Activated CD4-positive, alpha-beta T cell treated with anti-CD3 and anti-CD28 coated beads, Interleukin-2, amount 10 ng/mL, durations not matched to agents 7 days and 5 days (primary cell): ENCODE measurements around the gene KANK2. TPM values are rescaled to one million over a fixed set of nuclear protein-coding genes. Genes with fewer than 3 reads are reported as not detected.
"Not testable (repeated sequence)": the region's sequence is repeated elsewhere in the genome, so short reads cannot be mapped to it uniquely, and the experiment has no call there.

Experiments
- CTCF ChIA-PET: fragments of 350-600 bp; sonication (Branson Sonifier 250); formaldehyde crosslinking; loops from one replicate; lab custom pipeline; 2021; ENCODE audit warnings: antibody characterized with exemption; lab: Charles Lee
- POLR2A ChIA-PET: fragments of 350-600 bp; sonication (Branson Sonifier 250); formaldehyde crosslinking; loops from one replicate; lab custom pipeline; 2021; ENCODE audit warnings: antibody characterized with exemption; lab: Charles Lee
- DNase-seq: peaks from one replicate; pipeline ENCODE4 v3.0.0-alpha.2; 2020
- H3K27ac Mint-ChIP-seq: one replicate; pipeline ENCODE4 v1.8.0; 2021; ENCODE audit warnings: mild to moderate bottlenecking, moderate library complexity, mixed read lengths
- H3K27me3 Mint-ChIP-seq: one replicate; pipeline ENCODE4 v1.8.0; 2021; ENCODE audit warnings: mixed read lengths
- H3K36me3 Mint-ChIP-seq: one replicate; pipeline ENCODE4 v1.8.0; 2021; ENCODE audit warnings: low read depth, mixed read lengths
- H3K4me1 Mint-ChIP-seq: one replicate; pipeline ENCODE4 v1.8.0; 2021; ENCODE audit warnings: mixed read lengths
- H3K4me3 Mint-ChIP-seq: one replicate; pipeline ENCODE4 v1.8.0; 2021; ENCODE audit warnings: mild to moderate bottlenecking, moderate library complexity, mixed read lengths
- H3K9me3 Mint-ChIP-seq: one replicate; pipeline ENCODE4 v1.8.0; 2021; ENCODE audit warnings: mixed read lengths
- total RNA-seq, 2 experiments: library from RNA; stranded (reverse); gene quantifications; one replicate each; pipeline ENCODE4 v1.2.3, GENCODE V29; 2021

The KANK2 gene
- total RNA-seq, 2 experiments from 2014 or later: 2.0 to 2.6 TPM

DNA sequence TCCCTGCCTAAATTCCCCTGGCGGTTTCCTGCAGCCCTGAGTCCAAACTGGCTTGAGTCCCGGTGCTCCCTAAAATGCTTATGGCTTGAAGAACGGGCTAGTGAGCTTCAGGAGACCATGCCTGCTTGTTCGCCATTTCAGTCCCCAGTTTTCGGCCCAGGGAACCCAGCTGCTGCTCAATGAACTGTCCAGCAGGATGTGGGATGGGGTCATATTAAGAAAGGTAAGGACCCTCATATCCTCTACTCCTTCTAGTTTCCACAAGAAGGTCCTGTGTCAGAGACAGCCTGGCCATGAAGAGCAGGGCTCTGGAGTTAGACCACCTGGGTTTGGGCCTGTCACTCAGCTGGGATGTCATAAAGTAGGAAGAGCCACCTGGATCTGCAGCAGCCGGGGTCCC lies 24.8 kb downstream of the KANK2 start:
- CTCF ChIA-PET: no interaction called here
- DNase-seq: no peak
- no peaks in the 10 kb centered on the region for H3K36me3 Mint-ChIP-seq
- POLR2A ChIA-PET: no interaction called here
- H3K4me1 Mint-ChIP-seq: no peaks in the 10 kb centered on the region
- no peak overlapping the region for H3K4me3 Mint-ChIP-seq
- no peak overlapping the region for H3K27ac Mint-ChIP-seq
- H3K9me3 Mint-ChIP-seq: no peaks in the 10 kb centered on the region
- no peaks in the 10 kb centered on the region for H3K27me3 Mint-ChIP-seq

DNA sequence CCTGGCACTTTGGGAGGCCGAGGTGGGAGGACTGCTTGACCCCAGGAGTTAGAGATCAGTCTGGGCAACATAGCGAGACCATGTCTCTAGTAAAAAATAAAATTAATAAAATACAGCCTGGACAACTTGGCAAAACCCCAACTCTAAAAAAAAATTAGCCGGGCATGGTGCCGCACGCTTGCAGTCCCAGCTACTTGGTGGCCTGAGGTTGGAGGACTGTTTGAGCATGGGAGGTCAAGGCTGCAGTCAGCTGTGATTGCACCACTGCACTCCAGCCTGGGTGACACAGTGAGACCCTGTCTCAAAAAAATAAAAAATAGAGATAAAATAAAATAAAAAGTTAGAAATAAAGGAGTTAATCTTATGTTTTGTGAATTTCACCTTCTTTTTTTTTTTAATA lies 26.2 kb downstream of the KANK2 start:
- Mint-ChIP-seq H3K4me1 (no peaks in the 10 kb centered on the region), H3K27ac (no peak overlapping the region), H3K27me3 (no peaks in the 10 kb centered on the region), H3K4me3 (no peak overlapping the region), H3K9me3 (no peaks in the 10 kb centered on the region), H3K36me3 (no peaks in the 10 kb centered on the region)
- no peak for DNase-seq
- ChIA-PET CTCF (interaction anchor here (0.7 to 1.4 kb wide), 2 partner anchors 49 to 57 kb away, joined by 3 read pairs; no protein-coding TSS in a partner anchor), POLR2A (interaction anchor here (0.6 kb wide), 1 partner anchor 129 kb away, joined by 4 read pairs; no protein-coding TSS in a partner anchor)

DNA sequence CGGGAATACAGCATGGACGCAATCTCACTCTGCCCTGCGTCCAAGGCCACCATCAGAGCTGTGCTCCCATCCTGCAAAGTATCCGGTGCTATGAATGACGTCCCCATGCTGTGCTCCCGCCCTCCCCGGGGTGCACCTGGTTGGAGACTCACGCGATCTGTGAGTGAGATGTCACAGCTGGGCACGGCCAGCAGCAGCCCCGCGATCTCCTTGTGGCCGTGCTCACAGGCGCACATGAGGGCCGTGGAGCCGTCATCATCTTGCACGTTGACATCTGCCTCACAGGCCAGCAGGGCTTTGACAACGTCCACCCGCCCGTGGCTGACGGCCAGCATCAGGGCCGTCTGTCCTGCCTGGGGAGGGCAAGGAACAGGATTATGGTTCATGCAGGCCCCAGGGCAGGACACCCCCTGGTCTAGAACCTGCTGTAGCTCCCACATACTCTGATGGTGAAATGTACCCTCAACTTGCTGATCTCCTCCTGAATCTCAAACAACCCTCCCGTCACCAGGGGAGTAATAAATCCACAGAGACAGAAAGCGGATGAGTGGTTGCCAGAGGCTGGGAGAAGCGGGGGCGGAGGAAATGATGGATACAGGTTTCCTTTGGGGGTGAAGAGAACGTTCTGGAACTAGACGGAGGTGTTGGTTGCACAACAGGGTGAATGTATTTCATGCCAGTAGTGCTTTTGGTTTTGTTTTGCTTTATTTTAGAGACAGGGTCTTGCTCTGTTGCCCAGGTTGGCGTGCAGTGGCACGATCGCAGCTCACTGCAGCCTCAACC lies 27.3 kb downstream of the KANK2 start:
- H3K4me1 Mint-ChIP-seq: no peaks in the 10 kb centered on the region
- CTCF ChIA-PET: interaction anchor here (0.7 to 1.4 kb wide), 2 partner anchors 58 to 371 kb away, joined by 3 read pairs; no protein-coding TSS in a partner anchor

DNA sequence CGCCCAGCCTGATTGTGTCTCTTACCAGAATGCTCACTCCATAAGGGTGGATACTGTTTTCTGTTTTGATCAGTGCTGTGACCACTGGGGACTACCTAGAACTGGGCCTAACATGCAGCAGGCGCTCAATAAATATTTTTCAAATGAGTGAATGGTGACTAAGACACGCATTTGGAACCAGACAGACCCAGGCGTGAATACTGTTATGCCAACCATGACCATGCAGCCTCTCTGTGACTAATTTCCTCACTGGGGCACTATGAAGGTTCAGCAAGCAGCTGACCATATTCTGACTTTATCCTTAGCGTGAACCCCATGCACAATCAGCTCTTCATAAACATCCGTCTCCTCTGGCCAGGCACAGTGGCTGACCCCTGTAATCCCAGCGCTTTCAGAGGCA lies 28.8 kb downstream of the KANK2 start:
- no peaks in the 10 kb centered on the region for H3K9me3 Mint-ChIP-seq
- H3K4me3 Mint-ChIP-seq: no peak overlapping the region
- no peak for DNase-seq
- ChIA-PET POLR2A (no interaction called here), CTCF (interaction anchor here (1.4 kb wide), 1 partner anchor 15 kb away, joined by 3 read pairs; no protein-coding TSS in a partner anchor)
- peaks cover 2% of the 10 kb centered on the region for H3K27me3 Mint-ChIP-seq
- H3K36me3 Mint-ChIP-seq: no peaks in the 10 kb centered on the region
- no peak overlapping the region for H3K27ac Mint-ChIP-seq
- H3K4me1 Mint-ChIP-seq: no peaks in the 10 kb centered on the region

More for the DNA sequence above, 27.3 kb downstream of the KANK2 start:
- Mint-ChIP-seq H3K27ac (no peak overlapping the region), H3K4me3 (no peak overlapping the region), H3K36me3 (no peaks in the 10 kb centered on the region), H3K27me3 (no peaks in the 10 kb centered on the region), H3K9me3 (no peaks in the 10 kb centered on the region)
- DNase-seq: no peak
- POLR2A ChIA-PET: no interaction called here

DNA sequence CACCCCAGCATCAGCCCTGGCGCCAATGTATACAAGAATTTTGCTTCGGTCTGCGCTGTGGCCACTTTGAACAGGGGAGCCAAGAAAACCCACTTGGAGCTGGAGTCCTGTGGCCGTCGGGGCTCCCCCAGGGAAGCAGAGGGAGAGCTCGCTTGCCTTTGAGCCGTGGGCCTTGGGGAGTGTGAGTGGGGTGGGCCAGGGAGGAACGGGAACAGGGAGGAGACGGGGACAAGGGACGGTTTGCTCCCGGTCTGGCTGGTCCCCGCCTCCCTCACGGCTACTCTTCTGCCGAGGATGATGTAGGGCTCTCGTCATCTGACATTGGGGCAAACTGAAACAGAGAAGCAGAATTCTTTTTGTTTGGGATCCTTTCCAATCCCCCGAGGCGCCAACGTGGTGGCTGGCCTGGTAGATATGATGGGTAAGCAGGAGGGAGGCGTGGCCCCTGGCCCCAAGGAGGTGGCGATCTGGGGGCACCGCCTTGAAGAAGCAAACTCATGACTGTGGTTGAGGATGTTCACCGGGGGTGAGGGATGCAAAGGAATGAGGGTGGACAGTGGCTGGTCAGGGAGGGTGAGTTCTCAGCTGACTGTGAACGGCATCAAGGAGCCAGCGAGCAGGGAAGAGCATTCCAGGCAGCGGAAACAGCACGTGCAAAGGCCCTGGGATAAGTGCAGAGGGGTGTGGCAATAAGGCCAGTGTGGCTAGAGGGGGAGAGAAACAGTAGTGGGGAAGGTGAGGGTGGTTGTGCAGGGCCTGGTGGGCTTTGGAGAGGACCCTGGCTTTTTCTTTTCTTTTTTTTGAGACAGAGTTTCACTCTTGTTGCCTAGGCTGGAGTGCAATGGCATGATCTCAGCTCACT lies 30.8 kb downstream of the KANK2 start:
- Mint-ChIP-seq H3K27ac (no peak overlapping the region), H3K36me3 (no peaks in the 10 kb centered on the region), H3K9me3 (no peaks in the 10 kb centered on the region), H3K4me3 (no peak overlapping the region), H3K4me1 (no peaks in the 10 kb centered on the region), H3K27me3 (peaks cover 2% of the 10 kb centered on the region)
- POLR2A ChIA-PET: no interaction called here
- no peak for DNase-seq
- CTCF ChIA-PET: no interaction called here

DNA sequence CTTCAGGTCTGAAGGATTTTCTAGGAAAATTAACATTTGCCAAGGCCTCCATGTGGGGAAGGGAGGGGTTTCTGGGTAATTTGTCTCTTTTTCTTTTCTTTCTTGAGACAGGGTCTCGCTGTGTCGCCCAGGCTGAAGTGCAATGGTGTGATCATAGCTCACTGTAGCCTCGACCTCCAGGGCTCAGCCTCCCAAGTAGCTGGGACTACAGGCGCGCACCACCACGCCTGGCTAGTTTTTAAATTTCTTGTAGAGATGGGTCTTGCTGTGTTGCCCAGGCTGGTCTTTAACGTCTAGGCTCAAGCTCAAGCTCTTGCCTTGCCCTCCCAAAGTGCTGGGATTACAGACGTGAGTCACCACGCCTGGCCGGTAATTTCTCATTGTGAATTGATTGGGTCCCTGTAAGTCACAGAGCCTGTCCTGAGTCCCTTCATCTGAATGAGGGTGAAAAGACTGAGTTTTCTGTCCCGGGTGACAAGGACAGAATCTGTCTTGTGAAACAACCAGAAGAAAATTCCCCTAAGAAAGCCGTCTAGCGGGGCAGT lies 31.8 kb downstream of the KANK2 start:
- Mint-ChIP-seq H3K27ac (no peak overlapping the region), H3K27me3 (peaks cover 2% of the 10 kb centered on the region), H3K4me1 (no peaks in the 10 kb centered on the region), H3K9me3 (no peaks in the 10 kb centered on the region), H3K4me3 (no peak overlapping the region), H3K36me3 (no peaks in the 10 kb centered on the region)
- ChIA-PET POLR2A (no interaction called here), CTCF (no interaction called here)
- DNase-seq: no peak

DNA sequence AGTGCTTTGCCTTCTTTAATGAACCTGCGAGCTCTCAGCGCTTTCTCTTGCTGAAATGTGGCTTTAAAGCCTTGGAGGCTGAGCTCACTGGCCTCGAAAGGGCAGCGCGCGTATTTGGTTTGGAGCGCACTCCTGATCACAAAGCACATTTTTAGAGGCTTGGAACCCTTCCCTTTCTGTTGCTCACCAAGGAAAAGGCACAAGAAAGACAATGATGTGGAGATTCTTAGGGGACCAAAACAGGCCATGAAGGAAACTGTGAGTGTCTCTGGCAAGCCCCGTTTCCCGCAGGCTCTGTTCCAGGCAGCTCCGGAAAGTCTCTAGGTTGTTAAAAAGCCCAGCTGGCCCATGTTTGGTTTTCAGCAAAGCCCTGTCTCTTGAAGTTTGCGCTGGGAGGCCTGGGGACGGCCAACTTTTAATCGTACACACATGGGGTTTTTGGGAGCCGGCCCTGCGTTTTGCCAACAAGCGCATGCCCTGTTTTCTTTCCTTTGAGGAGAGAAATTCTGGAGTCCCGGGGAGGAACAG lies 32.4 kb downstream of the KANK2 start:
- Mint-ChIP-seq H3K36me3 (no peaks in the 10 kb centered on the region), H3K9me3 (no peaks in the 10 kb centered on the region), H3K27ac (no peak overlapping the region), H3K27me3 (peaks cover 2% of the 10 kb centered on the region), H3K4me3 (no peak overlapping the region), H3K4me1 (no peaks in the 10 kb centered on the region)
- ChIA-PET POLR2A (no interaction called here), CTCF (no interaction called here)
- DNase-seq: no peak

DNA sequence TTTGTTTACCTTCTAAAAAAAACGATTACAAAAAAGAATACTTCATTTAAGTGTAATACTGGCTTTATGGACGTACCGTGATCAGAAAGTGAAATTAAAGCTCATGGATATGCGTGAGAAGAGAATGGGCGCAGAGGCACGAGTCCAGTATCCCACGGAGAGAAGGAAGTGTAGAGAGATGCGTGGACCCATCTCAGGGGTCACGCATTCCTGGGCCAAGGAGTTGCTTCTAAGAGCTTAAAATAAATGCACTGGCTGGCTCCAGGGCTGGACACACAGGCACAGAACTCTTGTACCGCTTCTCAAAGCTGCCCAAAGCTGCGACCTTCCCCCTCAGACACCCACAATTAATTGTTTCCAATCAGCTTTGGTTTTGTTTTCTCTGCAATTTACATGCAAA lies 33.0 kb downstream of the KANK2 start:
- Mint-ChIP-seq H3K4me1 (no peaks in the 10 kb centered on the region), H3K36me3 (no peaks in the 10 kb centered on the region), H3K27me3 (peaks cover 2% of the 10 kb centered on the region), H3K27ac (no peak overlapping the region), H3K4me3 (no peak overlapping the region), H3K9me3 (no peaks in the 10 kb centered on the region)
- POLR2A ChIA-PET: no interaction called here
- CTCF ChIA-PET: no interaction called here
- no peak for DNase-seq

DNA sequence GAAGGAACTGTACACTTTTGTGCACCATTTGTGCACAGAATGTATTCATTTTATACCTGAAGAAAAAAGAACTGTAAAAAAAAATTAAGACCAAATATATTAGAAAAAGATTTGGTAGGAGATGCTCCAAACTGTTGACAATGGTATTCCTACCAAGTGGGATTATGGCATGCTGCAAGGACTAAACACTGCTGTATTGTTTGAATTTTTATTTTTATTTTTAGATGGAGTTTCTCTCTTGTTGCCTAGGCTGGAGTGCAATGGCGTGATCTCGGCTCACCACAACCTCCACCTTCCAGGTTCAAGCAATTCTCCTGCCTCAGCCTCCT lies 36.9 kb downstream of the KANK2 start:
- DNase-seq, H3K27ac Mint-ChIP-seq, POLR2A ChIA-PET, H3K9me3 Mint-ChIP-seq, H3K4me1 Mint-ChIP-seq, H3K4me3 Mint-ChIP-seq, H3K36me3 Mint-ChIP-seq, H3K27me3 Mint-ChIP-seq: not testable (repeated sequence)
- CTCF ChIA-PET: interaction anchor here (0.7 to 0.9 kb wide), 2 partner anchors 70 to 274 kb away, joined by 4 to 5 read pairs; partner anchors contain the start of gene ODAD3

DNA sequence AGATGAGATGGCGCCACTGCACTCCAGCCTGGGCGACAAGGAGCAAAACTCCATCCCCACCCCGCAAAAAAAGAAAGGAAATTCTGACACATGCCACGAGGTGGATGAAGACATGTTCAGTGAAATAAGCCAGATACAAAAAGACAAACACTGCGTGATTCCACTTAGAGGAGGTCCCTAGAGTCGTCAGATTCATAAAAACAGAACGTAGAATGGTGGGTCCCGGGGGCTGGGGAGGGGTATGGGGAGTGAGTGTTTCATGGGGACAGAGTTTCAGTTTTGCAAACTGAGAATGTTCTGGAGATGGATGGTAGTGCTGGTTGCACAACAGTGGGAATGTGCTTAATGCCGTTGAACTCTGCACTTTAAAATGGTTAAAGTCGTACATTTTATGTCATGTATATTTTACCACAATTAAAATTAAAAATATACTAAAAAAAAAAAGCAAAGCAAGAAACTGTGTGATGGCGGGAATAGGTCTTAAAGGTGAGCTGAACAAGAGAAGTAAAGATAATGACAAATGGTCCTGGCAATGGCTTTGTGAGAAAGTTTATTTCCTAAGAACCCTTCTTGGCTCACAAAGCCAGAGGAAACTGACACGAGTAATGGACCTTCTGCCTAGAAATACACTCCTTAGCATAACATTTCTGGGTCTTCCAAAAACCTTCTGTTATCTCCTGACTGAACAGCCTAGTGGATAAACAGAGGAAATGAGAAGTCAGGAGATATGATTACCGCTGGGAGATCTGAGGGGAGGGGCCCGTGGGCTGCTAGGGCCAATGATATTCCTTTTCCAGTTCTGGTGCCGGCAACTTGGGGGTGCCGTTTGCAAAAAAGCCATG lies 37.5 kb downstream of the KANK2 start:
- CTCF ChIA-PET: interaction anchor here (0.7 to 0.9 kb wide), 2 partner anchors 69 to 275 kb away, joined by 4 to 5 read pairs; partner anchors contain the start of gene ODAD3
- DNase-seq: no peak
- no peak overlapping the region for H3K27ac Mint-ChIP-seq
- peaks cover 2% of the 10 kb centered on the region for H3K27me3 Mint-ChIP-seq
- H3K4me3 Mint-ChIP-seq: no peak overlapping the region
- POLR2A ChIA-PET: no interaction called here
- H3K4me1 Mint-ChIP-seq: peaks cover 8% of the 10 kb centered on the region
- H3K36me3 Mint-ChIP-seq: peaks cover 2% of the 10 kb centered on the region
- no peaks in the 10 kb centered on the region for H3K9me3 Mint-ChIP-seq

DNA sequence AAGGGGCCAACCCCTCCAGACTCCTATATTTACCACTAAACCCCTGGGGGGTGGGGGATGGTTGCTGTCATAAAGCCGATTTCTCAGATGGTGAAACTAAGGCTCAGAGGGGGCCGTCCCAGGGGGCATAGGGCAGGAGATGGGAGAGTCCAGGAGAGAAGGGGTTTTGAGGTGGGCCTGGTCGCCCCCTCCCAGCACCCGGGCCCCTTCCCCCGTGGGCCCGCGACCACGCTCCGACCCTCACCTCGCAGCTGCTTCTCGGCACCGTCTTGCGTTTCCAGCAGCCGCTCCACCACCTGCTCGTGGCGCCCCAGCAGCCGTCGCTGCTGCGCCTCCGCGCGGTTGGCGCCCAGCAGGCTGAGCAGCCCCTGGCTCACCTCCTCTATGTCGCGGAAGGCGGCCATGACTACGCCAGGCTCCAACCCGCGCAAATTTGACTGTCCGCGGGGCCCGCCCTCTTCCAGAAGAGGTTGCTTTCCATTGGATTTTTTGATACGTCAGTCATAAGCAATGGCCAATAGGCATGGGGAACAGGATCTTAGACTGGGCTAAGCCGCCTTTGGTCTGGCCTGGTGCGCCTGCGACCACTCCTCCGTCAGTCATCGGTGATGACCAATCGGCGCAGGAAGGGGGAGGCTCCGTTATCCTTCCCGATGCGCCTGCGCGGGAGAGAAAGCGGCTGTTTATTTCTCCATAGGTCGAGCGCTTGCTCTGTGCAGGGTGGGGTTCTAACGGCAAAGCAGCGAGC lies 41.8 kb downstream of the KANK2 start, which contains the start of gene SPC24:
Gene SPC24 (minus strand): TSS at position 410 of the 748 bp plus-strand sequence. CDS start 6 bp downstream, at position 404.
- Mint-ChIP-seq H3K4me3 (peak within 1 kb of the TSS; percentile 83), H3K27ac (peak within 1 kb of the TSS; percentile 92), H3K27me3 (no peaks in the 10 kb centered on the region), H3K36me3 (peaks cover 27% of the 10 kb centered on the region), H3K4me1 (peaks cover 31% of the 10 kb centered on the region), H3K9me3 (no peaks in the 10 kb centered on the region)
- peak; percentile 97 for DNase-seq
- CTCF ChIA-PET: interaction anchor here (1.0 to 2.9 kb wide), 9 partner anchors 9 to 327 kb away, joined by 3 to 9 read pairs (median 4); no protein-coding TSS in a partner anchor
- POLR2A ChIA-PET: no interaction called here
